ENCODE results near the gene OARD1.

Gene OARD1

GRCh38 chr6:41074692-41075436 is 2.7 kb upstream of the OARD1 start:
- ChIA-PET CTCF (interaction anchor here (0.7 to 1.2 kb wide), 3 partner anchors 17 to 204 kb away, joined by 3 to 4 read pairs (median 3); no protein-coding TSS in a partner anchor), POLR2A (interaction anchor here (0.9 kb wide), 1 partner anchor 196 kb away, joined by 3 read pairs; no protein-coding TSS in a partner anchor)
- DNase-seq (ENCODE audit: extremely low spot score), result no peak
- TF ChIP-seq FOXM1 (IDR thresholded peaks at IDR 0.05; ENCODE audit: borderline replicate concordance), result no peak
- TF ChIP-seq L3MBTL2 (conservative IDR thresholded peaks at IDR 0.05), result no peak
- TF ChIP-seq SP1 (IDR thresholded peaks at IDR 0.05), result no peak
- no peak for TF ChIP-seq SUZ12 (IDR thresholded peaks at IDR 0.05)
- no peak for TF ChIP-seq ELF4 (IDR thresholded peaks at IDR 0.05)
- no peak for TF ChIP-seq NFRKB (IDR thresholded peaks at IDR 0.05)
- no peak for TF ChIP-seq BHLHE40 (IDR thresholded peaks at IDR 0.05; ENCODE audit: borderline replicate concordance)
- no peak for TF ChIP-seq ZNF384 (IDR thresholded peaks at IDR 0.05)
- TF ChIP-seq ARNT (IDR thresholded peaks at IDR 0.05), result no peak
- TF ChIP-seq TARDBP (IDR thresholded peaks at IDR 0.05), result no peak
- no peak for TF ChIP-seq LEF1 (IDR thresholded peaks at IDR 0.05; ENCODE audit: borderline replicate concordance)
- TF ChIP-seq CTBP1 (IDR thresholded peaks at IDR 0.05; ENCODE audit: borderline replicate concordance), result no peak
- no peak for TF ChIP-seq HDGF (IDR thresholded peaks at IDR 0.05; ENCODE audit: borderline replicate concordance)
- no peak for TF ChIP-seq FOXA1 (IDR thresholded peaks at IDR 0.05)
- TF ChIP-seq PKNOX1 (IDR thresholded peaks at IDR 0.05), result no peak
- TF ChIP-seq FOXK2 (IDR thresholded peaks at IDR 0.05), result no peak

GRCh38 chr6:41073968-41074691 is 2.0 kb upstream of the OARD1 start:
- CTCF ChIA-PET, result interaction anchor here (1.2 kb wide), 1 partner anchor 17 kb away, joined by 3 read pairs; no protein-coding TSS in a partner anchor
- TF ChIP-seq L3MBTL2 (conservative IDR thresholded peaks at IDR 0.05), result peak; percentile 74
- no peak for TF ChIP-seq TARDBP (IDR thresholded peaks at IDR 0.05)
- no peak for DNase-seq (ENCODE audit: extremely low spot score)
- POLR2A ChIA-PET, result interaction anchor here (0.9 kb wide), 1 partner anchor 197 kb away, joined by 3 read pairs; no protein-coding TSS in a partner anchor

GRCh38 chr6:41073203-41073967 is 1.2 kb upstream of the OARD1 start:
- ChIA-PET CTCF (no interaction called here), POLR2A (interaction anchor here (0.8 to 1.2 kb wide), 7 partner anchors 10 to 246 kb away, joined by 3 to 8 read pairs (median 4); no protein-coding TSS in a partner anchor)
- DNase-seq (ENCODE audit: extremely low spot score), result peak; percentile 70
- TF ChIP-seq FOXK2 (IDR thresholded peaks at IDR 0.05), result no peak
- TF ChIP-seq ELF4 (IDR thresholded peaks at IDR 0.05), result no peak
- no peak for TF ChIP-seq HDGF (IDR thresholded peaks at IDR 0.05; ENCODE audit: borderline replicate concordance)
- no peak for TF ChIP-seq SUZ12 (IDR thresholded peaks at IDR 0.05)
- TF ChIP-seq LEF1 (IDR thresholded peaks at IDR 0.05; ENCODE audit: borderline replicate concordance), result peak; percentile 49; the same call in 1 of the 2 replicates
- no peak for TF ChIP-seq PKNOX1 (IDR thresholded peaks at IDR 0.05)
- TF ChIP-seq NFRKB (IDR thresholded peaks at IDR 0.05), result no peak
- no peak for TF ChIP-seq ZNF384 (IDR thresholded peaks at IDR 0.05)

GRCh38 chr6:41072836-41073202 is 663 bp upstream of the OARD1 start, which contains the start of gene NFYA:
TSS of gene NFYA (plus strand) at chr6:41072974. CDS start at chr6:41079090, 6,116 bp downstream.
- DNase-seq (ENCODE audit: extremely low spot score), result no peak
- ChIA-PET CTCF (no interaction called here), POLR2A (interaction anchor here (0.7 to 1.2 kb wide), 10 partner anchors 9 to 247 kb away, joined by 3 to 8 read pairs (median 4); partner anchors contain the start of gene TSPO2)
- peak; percentile 64; the same call in 1 of the 2 replicates for TF ChIP-seq HDGF (IDR thresholded peaks at IDR 0.05; ENCODE audit: borderline replicate concordance)
- no peak for TF ChIP-seq ELF4 (IDR thresholded peaks at IDR 0.05)
- no peak for TF ChIP-seq TARDBP (IDR thresholded peaks at IDR 0.05)
- TF ChIP-seq PKNOX1 (IDR thresholded peaks at IDR 0.05), result peak; percentile 50; the same call in 1 of the 2 replicates

- POLR2A ChIA-PET, result interaction anchor here (0.7 to 1.3 kb wide), 2 partner anchors 11 to 81 kb away, joined by 3 read pairs; no protein-coding TSS in a partner anchor
Measured at GRCh38 chr6:41071501-41071922, 644 bp downstream of the OARD1 start.

More at GRCh38 chr6:41071501-41071922, 644 bp downstream of the OARD1 start:
- CTCF ChIA-PET, result no interaction called here
- no peak for DNase-seq (ENCODE audit: extremely low spot score)
- no peak for TF ChIP-seq FOXA1 (IDR thresholded peaks at IDR 0.05)
- TF ChIP-seq SP1 (IDR thresholded peaks at IDR 0.05), result no peak
- TF ChIP-seq PKNOX1 (IDR thresholded peaks at IDR 0.05), result no peak
- TF ChIP-seq L3MBTL2 (conservative IDR thresholded peaks at IDR 0.05), result no peak
- TF ChIP-seq CTBP1 (IDR thresholded peaks at IDR 0.05; ENCODE audit: borderline replicate concordance), result no peak
- TF ChIP-seq FOXM1 (IDR thresholded peaks at IDR 0.05; ENCODE audit: borderline replicate concordance), result no peak
- no peak for TF ChIP-seq SUZ12 (IDR thresholded peaks at IDR 0.05)
- TF ChIP-seq LEF1 (IDR thresholded peaks at IDR 0.05; ENCODE audit: borderline replicate concordance), result no peak
- TF ChIP-seq FOXK2 (IDR thresholded peaks at IDR 0.05), result no peak
- TF ChIP-seq BHLHE40 (IDR thresholded peaks at IDR 0.05; ENCODE audit: borderline replicate concordance), result no peak
- TF ChIP-seq TARDBP (IDR thresholded peaks at IDR 0.05), result no peak
- no peak for TF ChIP-seq ARNT (IDR thresholded peaks at IDR 0.05)
- TF ChIP-seq NFRKB (IDR thresholded peaks at IDR 0.05), result no peak
- no peak for TF ChIP-seq ZNF384 (IDR thresholded peaks at IDR 0.05)
- no peak for TF ChIP-seq ELF4 (IDR thresholded peaks at IDR 0.05)
- TF ChIP-seq HDGF (IDR thresholded peaks at IDR 0.05; ENCODE audit: borderline replicate concordance), result no peak
